Adrenal gland (tissue), 12 donors: ENCODE results near the gene CNTLN. TPM values are rescaled to one million over a fixed set of nuclear protein-coding genes. Genes with fewer than 3 reads are reported as not detected.

Experiments used
- DNase-seq, 7 donors: peaks; one replicate each; pipeline ENCODE4 v3.0.0-alpha.2; 2019 to 2020
- H3K27ac ChIP-seq, 5 donors: fragments of 200-600 bp; sonication (generic) in 4 of 5; 1 replicate in 3 of 5; 2 replicates in 2 of 5; pipeline versions ENCODE4 v1.5.1 to v1.8.0; 2016 to 2020; ENCODE audit warnings: mild to moderate bottlenecking in 1 of 5
- H3K27me3 ChIP-seq: fragments of 200-600 bp; 2 replicates; pipeline ENCODE4 v1.8.0; 2021
- H3K36me3 ChIP-seq, 2 donors: fragments of 200-600 bp; replicated peaks in 1 of 2; 1 replicate in 1 of 2; 2 replicates in 1 of 2; pipeline versions ENCODE4 v1.5.1 to v1.8.0; 2018 to 2022
- H3K4me1 ChIP-seq, 2 donors: fragments of 200-600 bp; replicated peaks in 1 of 2; 1 replicate in 1 of 2; 2 replicates in 1 of 2; pipeline versions ENCODE4 v1.5.1 to v1.8.0; 2018 to 2021
- H3K4me3 ChIP-seq, 4 donors: fragments of 200-600 bp; sonication (generic) in 3 of 4; one replicate each; pipeline ENCODE4 v1.5.1; 2016 to 2018
- H3K9me3 ChIP-seq, 3 donors: fragments of 200-600 bp; sonication (generic) in 1 of 3; replicated peaks in 1 of 3; 1 replicate in 2 of 3; 2 replicates in 1 of 3; pipeline versions ENCODE4 v1.5.1 to v1.8.0; 2016 to 2021
- CTCF ChIP-seq, 6 experiments: fragments of 450-650 bp in 4 of 6; fragments of 200-600 bp in 2 of 6; sonication (generic) in 1 of 6; IDR thresholded peaks; 1 replicate in 5 of 6; 2 replicates in 1 of 6; pipeline versions ENCODE4 v1.5.1 to v1.8.0; 2016 to 2021; ENCODE audit warnings: antibody characterized with exemption in 6 of 6, mild to moderate bottlenecking in 2 of 6, moderate library complexity in 1 of 6
- POLR2A ChIP-seq, 2 donors: fragments of 450-650 bp; IDR thresholded peaks; one replicate each; pipeline ENCODE4 v1.6.1; 2017; ENCODE audit warnings: antibody characterized with exemption in 2 of 2, mild to moderate bottlenecking in 2 of 2, moderate library complexity in 1 of 2
- WGBS, 4 donors: extraction: QIAGEN DNeasy Blood & Tissue Kit in 2 of 4; methylation state at CpG; one replicate each; pipeline versions ENCODE4 v1.1.5 to v1.1.7; 2013 to 2017; 5-methylcytosine and 5-hydroxymethylcytosine counted together
- intact Hi-C, 2 donors: fragments of 100-400 bp; cut with DNase I; formaldehyde crosslinking; loops; one replicate each; pipeline versions ENCODE4 v1.14.1 to v1.15.0; 2022 to 2023
- polyA plus RNA-seq, 3 donors: library from polyadenylated mRNA; stranded (reverse); fragments of 200-250 nt in 2 of 3; fragments of 350-450 nt in 1 of 3; fragmentation: Illumina TruSeq in 1 of 3; extraction: RNeasy Lipid Tissue Mini Kit (QIAGEN cat#74804) in 1 of 3; gene quantifications; one replicate each; pipeline ENCODE4 v1.2.3, GENCODE V29; 2013 to 2014
- total RNA-seq, 9 donors: library from RNA; depleted of rRNA in 4 of 9; stranded (reverse); fragments of >200 nt in 4 of 9; fragments of 120-200 nt in 1 of 9; fragmentation: NEBNext Ultra II Directional in 1 of 9; extraction: Animal tissue kit (Norgen Biotek cat#: 25700) in 1 of 9; gene quantifications; one replicate each; pipeline versions ENCODE4 v1.1.0 to v1.2.4, GENCODE V29; 2013 to 2023
- donor health status: healthy with polysubstance abuse.
- donor health status: Bipolar disorder and iron deficiency.
- donor health status: DM: yes; HTN: yes; CAD: no.
- donor health status: DM: no; HTN: no; CAD: no.
- donor health status: DM: no; HTN: no; CAD: no.
- donor health status: DM: yes; HTN: yes; CAD: no.

CNTLN gene
- total and polyA plus RNA-seq, 12 donors = 2.1 to 13.6 (median 6.4) TPM

- no peak for DNase-seq
Observed at GRCh38 chr9:17361378-17361777, 226.5 kb downstream of the CNTLN start.

GRCh38 chr9:17367035-17367434 lies 232.2 kb downstream of the CNTLN start:
- Histone ChIP-seq H3K27ac (no peak overlapping the region), H3K27me3 (no peaks in the 10 kb centered on the region), H3K36me3 (no peaks in the 10 kb centered on the region), H3K4me1 (no peaks in the 10 kb centered on the region), H3K4me3 (no peak overlapping the region), H3K9me3 (no peaks in the 10 kb centered on the region)
- intact Hi-C loops = no loop called here
- TF ChIP-seq CTCF (IDR thresholded peaks at IDR 0.05) = no peak
- no peak for TF ChIP-seq POLR2A (IDR thresholded peaks at IDR 0.05)
- no peak for DNase-seq
- WGBS, 4 donors = 95 to 100% (median 99%) methylated on average over 2 of the region's 2 CpGs

More at GRCh38 chr9:17361378-17361777, 226.5 kb downstream of the CNTLN start:
- Histone ChIP-seq H3K27ac (no peak overlapping the region), H3K27me3 (no peaks in the 10 kb centered on the region), H3K4me1 (no peaks in the 10 kb centered on the region), H3K4me3 (no peak overlapping the region), H3K36me3 (no peaks in the 10 kb centered on the region), H3K9me3 (no peaks in the 10 kb centered on the region)
- intact Hi-C loops = no loop called here
- no peak for TF ChIP-seq CTCF (IDR thresholded peaks at IDR 0.05)
- no peak for TF ChIP-seq POLR2A (IDR thresholded peaks at IDR 0.05)
- WGBS, 4 donors = 81 to 88% (median 85%) methylated on average over 2 of the region's 2 CpGs

- H3K4me3 ChIP-seq = no peak overlapping the region
- no peaks in the 10 kb centered on the region for H3K9me3 ChIP-seq
- no peak overlapping the region for H3K27ac ChIP-seq
- H3K27me3 ChIP-seq = no peaks in the 10 kb centered on the region
- no peak for DNase-seq
- TF ChIP-seq POLR2A (IDR thresholded peaks at IDR 0.05) (no peak), CTCF (IDR thresholded peaks at IDR 0.05) (no peak)
- H3K4me1 ChIP-seq = no peaks in the 10 kb centered on the region
- no peaks in the 10 kb centered on the region for H3K36me3 ChIP-seq
- 74 to 91% (median 88%) methylated on average over 5 of the region's 5 CpGs for WGBS, 4 donors
- intact Hi-C loops = no loop called here
Observed at GRCh38 chr9:17380126-17380861, 245.5 kb downstream of the CNTLN start.

GRCh38 chr9:17387565-17387964 lies 252.7 kb downstream of the CNTLN start:
- peaks cover 0 to 6% (median 0%) of the 10 kb centered on the region in 3 donors for H3K9me3 ChIP-seq
- no peaks in the 10 kb centered on the region for H3K36me3 ChIP-seq
- H3K27me3 ChIP-seq = no peaks in the 10 kb centered on the region
- H3K4me3 ChIP-seq = no peak overlapping the region
- no peak for TF ChIP-seq CTCF (IDR thresholded peaks at IDR 0.05)
- no peak for TF ChIP-seq POLR2A (IDR thresholded peaks at IDR 0.05)
- H3K4me1 ChIP-seq = no peaks in the 10 kb centered on the region
- H3K27ac ChIP-seq = no peak overlapping the region
- intact Hi-C loops = no loop called here
- no peak for DNase-seq
